ENCODE data around the gene MYORG.

Gene MYORG

DNA sequence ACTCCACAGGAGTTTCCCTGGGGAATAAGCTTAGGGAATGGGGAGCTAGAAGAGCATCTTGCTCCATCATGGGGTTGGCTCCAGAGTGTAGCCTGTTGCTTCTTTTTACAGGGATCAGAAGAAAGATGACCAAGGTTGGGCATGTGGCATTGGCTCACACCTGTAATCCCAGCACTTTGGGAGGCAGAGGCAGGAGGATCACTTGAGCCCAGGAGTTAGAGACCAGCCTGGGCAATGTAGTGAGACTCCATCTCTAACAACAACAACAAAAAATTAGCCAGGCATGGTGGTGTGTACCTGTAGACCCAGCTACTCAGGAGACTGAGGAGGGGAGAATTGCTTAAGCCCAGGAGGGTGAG is 28.9 kb downstream of the MYORG start:
- peaks cover 6 to 13% of the 10 kb centered on the region in 2 experiments for H3K36me3 ChIP-seq (ENCODE audit: control insufficient read depth in 1 of 2, insufficient read depth in 2 of 2, low read depth in 1 of 2, low read length in 2 of 2)
- H3K4ac ChIP-seq (ENCODE audit: low read depth in 1 of 2, low read length in 2 of 2), result no peak overlapping the region
- no peak overlapping the region for H3K9ac ChIP-seq (ENCODE audit: low read length)
- no peak overlapping the region for H2AFZ ChIP-seq (ENCODE audit: low read depth, low read length)
- no peak overlapping the region for H2AK5ac ChIP-seq (ENCODE audit: low read length, severe bottlenecking)
- no peak overlapping the region for H3K23ac ChIP-seq (ENCODE audit: low read length in 2 of 2)
- H2BK12ac ChIP-seq (ENCODE audit: low read length in 2 of 2), result no peak overlapping the region
- H2BK5ac ChIP-seq (ENCODE audit: low read depth, low read length, poor library complexity, severe bottlenecking), result no peak overlapping the region
- H3K9me3 ChIP-seq (ENCODE audit: control insufficient read depth, low read length), result no peaks in the 10 kb centered on the region
- no peak overlapping the region for H3K27ac ChIP-seq (ENCODE audit: low read length, poor library complexity, severe bottlenecking)
- no peak overlapping the region for H3K14ac ChIP-seq (ENCODE audit: low read length in 2 of 2)
- no peak overlapping the region for H3K18ac ChIP-seq (ENCODE audit: low read depth in 1 of 2, low read length in 2 of 2)
- no peak overlapping the region for H2BK15ac ChIP-seq (ENCODE audit: low read depth, poor library complexity, severe bottlenecking)
- no peak overlapping the region for H3K4me2 ChIP-seq (ENCODE audit: low read length, poor library complexity, severe bottlenecking)
- H4K8ac ChIP-seq (ENCODE audit: low read length), result no peak overlapping the region
- H2BK120ac ChIP-seq (ENCODE audit: low read depth, low read length), result no peak overlapping the region
- DNase-seq, result no peak
- no peaks in the 10 kb centered on the region for H3K27me3 ChIP-seq (ENCODE audit: control insufficient read depth in 1 of 2, insufficient read depth in 1 of 2, low read length in 2 of 2)
- no peak overlapping the region for H3K4me3 ChIP-seq (ENCODE audit: insufficient read depth in 1 of 2, low read depth in 1 of 2, low read length in 2 of 2)
- peaks cover 2% of the 10 kb centered on the region for H3K4me1 ChIP-seq (ENCODE audit: control insufficient read depth, insufficient read depth, low read depth, low read length)
- H3K79me1 ChIP-seq (replicated peaks; ENCODE audit: low read length, poor library complexity, severe bottlenecking), result no peaks in the 10 kb centered on the region
- H4K91ac ChIP-seq (ENCODE audit: low read length), result no peak overlapping the region

DNA sequence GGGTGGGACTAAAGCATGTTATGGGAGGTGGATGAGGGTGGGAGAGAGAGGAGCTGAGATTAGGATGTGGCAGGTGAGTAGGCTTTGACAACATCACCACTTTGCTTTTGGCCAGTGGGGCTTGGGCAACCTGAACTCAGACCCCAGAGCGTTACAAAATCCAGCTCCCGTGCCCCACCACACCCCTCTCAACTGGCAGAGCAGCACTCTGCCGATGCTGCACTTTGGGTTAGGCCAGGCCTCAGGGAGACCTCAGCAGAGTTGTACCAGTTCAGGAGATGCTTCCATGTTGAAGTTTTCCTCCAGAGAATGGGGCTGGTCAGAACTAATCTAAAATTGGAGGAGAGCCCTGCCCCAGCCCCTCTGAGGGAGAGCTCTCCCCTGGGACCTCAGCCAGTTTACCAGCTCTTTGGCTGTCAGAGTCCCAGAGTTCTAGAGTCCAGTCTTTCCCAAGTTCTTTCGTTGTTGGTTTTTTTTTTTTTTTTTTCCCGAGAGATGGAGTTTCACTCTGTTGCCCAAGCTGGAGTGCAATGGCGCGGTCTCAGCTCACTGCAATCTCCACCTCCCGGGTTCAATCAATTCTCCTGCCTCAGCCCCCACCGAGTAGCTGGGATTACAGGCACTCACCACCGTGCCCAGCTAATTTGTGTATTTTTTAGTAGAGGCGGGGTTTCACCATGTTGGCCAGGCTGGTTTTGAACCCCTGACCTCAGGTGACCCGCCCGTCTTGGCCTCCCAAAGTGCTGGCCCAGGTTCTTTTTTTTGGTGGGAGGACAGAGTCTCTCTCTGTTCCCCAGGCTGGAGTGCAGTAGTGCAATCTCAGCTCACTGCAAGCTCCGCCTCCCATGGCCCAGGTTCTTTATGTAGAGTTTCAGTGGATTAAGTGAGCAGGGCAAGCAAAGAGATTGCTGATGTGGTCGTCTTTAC is 29.6 kb downstream of the MYORG start:
- Histone ChIP-seq H3K27me3 (ENCODE audit: control insufficient read depth in 1 of 2, insufficient read depth in 1 of 2, low read length in 2 of 2) (no peaks in the 10 kb centered on the region), H4K91ac (ENCODE audit: low read length) (peak overlapping the region; percentile 48), H3K79me1 (replicated peaks; ENCODE audit: low read length, poor library complexity, severe bottlenecking) (no peaks in the 10 kb centered on the region), H3K27ac (ENCODE audit: low read length, poor library complexity, severe bottlenecking) (no peak overlapping the region), H3K9ac (ENCODE audit: low read length) (no peak overlapping the region), H2AFZ (ENCODE audit: low read depth, low read length) (no peak overlapping the region), H3K4me3 (ENCODE audit: insufficient read depth in 1 of 2, low read depth in 1 of 2, low read length in 2 of 2) (no peak overlapping the region), H3K9me3 (ENCODE audit: control insufficient read depth, low read length) (no peaks in the 10 kb centered on the region), H3K23ac (ENCODE audit: low read length in 2 of 2) (no peak overlapping the region), H3K4me1 (ENCODE audit: control insufficient read depth, insufficient read depth, low read depth, low read length) (peaks cover 2% of the 10 kb centered on the region), H2BK120ac (ENCODE audit: low read depth, low read length) (no peak overlapping the region), H3K14ac (ENCODE audit: low read length in 2 of 2) (no peak overlapping the region), H3K36me3 (ENCODE audit: control insufficient read depth in 1 of 2, insufficient read depth in 2 of 2, low read depth in 1 of 2, low read length in 2 of 2) (peaks cover 9 to 16% of the 10 kb centered on the region in 2 experiments), H3K4ac (ENCODE audit: low read depth in 1 of 2, low read length in 2 of 2) (no peak overlapping the region), H3K18ac (ENCODE audit: low read depth in 1 of 2, low read length in 2 of 2) (no peak overlapping the region), H4K8ac (ENCODE audit: low read length) (no peak overlapping the region), H2AK5ac (ENCODE audit: low read length, severe bottlenecking) (no peak overlapping the region), H2BK5ac (ENCODE audit: low read depth, low read length, poor library complexity, severe bottlenecking) (no peak overlapping the region), H3K4me2 (ENCODE audit: low read length, poor library complexity, severe bottlenecking) (no peak overlapping the region), H2BK12ac (ENCODE audit: low read length in 2 of 2) (no peak overlapping the region), H2BK15ac (ENCODE audit: low read depth, poor library complexity, severe bottlenecking) (no peak overlapping the region)
- no peak for DNase-seq
- 92% methylated on average over 15 of the region's 15 CpGs for WGBS

- no CpG with 5 or more reads among the region's 1 CpG for WGBS
- Histone ChIP-seq H3K4ac (ENCODE audit: low read depth in 1 of 2, low read length in 2 of 2) (no peak overlapping the region), H2BK120ac (ENCODE audit: low read depth, low read length) (no peak overlapping the region), H4K8ac (ENCODE audit: low read length) (no peak overlapping the region), H3K4me3 (ENCODE audit: insufficient read depth in 1 of 2, low read depth in 1 of 2, low read length in 2 of 2) (no peak overlapping the region), H3K4me2 (ENCODE audit: low read length, poor library complexity, severe bottlenecking) (no peak overlapping the region), H2AFZ (ENCODE audit: low read depth, low read length) (no peak overlapping the region), H3K27ac (ENCODE audit: low read length, poor library complexity, severe bottlenecking) (no peak overlapping the region), H3K18ac (ENCODE audit: low read depth in 1 of 2, low read length in 2 of 2) (no peak overlapping the region), H3K14ac (ENCODE audit: low read length in 2 of 2) (no peak overlapping the region), H2BK5ac (ENCODE audit: low read depth, low read length, poor library complexity, severe bottlenecking) (no peak overlapping the region), H3K27me3 (ENCODE audit: control insufficient read depth in 1 of 2, insufficient read depth in 1 of 2, low read length in 2 of 2) (no peaks in the 10 kb centered on the region), H4K91ac (ENCODE audit: low read length) (no peak overlapping the region), H3K23ac (ENCODE audit: low read length in 2 of 2) (no peak overlapping the region), H3K9ac (ENCODE audit: low read length) (peak overlapping the region; percentile 27), H3K36me3 (ENCODE audit: control insufficient read depth in 1 of 2, insufficient read depth in 2 of 2, low read depth in 1 of 2, low read length in 2 of 2) (peaks cover 33 to 43% of the 10 kb centered on the region in 2 experiments), H2AK5ac (ENCODE audit: low read length, severe bottlenecking) (no peak overlapping the region), H3K79me1 (replicated peaks; ENCODE audit: low read length, poor library complexity, severe bottlenecking) (peaks cover 11% of the 10 kb centered on the region), H3K4me1 (ENCODE audit: control insufficient read depth, insufficient read depth, low read depth, low read length) (peaks cover 2% of the 10 kb centered on the region), H3K9me3 (ENCODE audit: control insufficient read depth, low read length) (no peaks in the 10 kb centered on the region), H2BK12ac (ENCODE audit: low read length in 2 of 2) (no peak overlapping the region), H2BK15ac (ENCODE audit: low read depth, poor library complexity, severe bottlenecking) (no peak overlapping the region)
- no peak for DNase-seq
Measured at GRCh38 chr9:34343605-34344004, 33.1 kb downstream of the MYORG start.

- WGBS, result 95% methylated on average over 5 of the region's 5 CpGs
- Histone ChIP-seq H3K36me3 (ENCODE audit: control insufficient read depth in 1 of 2, insufficient read depth in 2 of 2, low read depth in 1 of 2, low read length in 2 of 2) (peaks cover 35 to 46% of the 10 kb centered on the region in 2 experiments), H4K8ac (ENCODE audit: low read length) (no peak overlapping the region), H3K79me1 (replicated peaks; ENCODE audit: low read length, poor library complexity, severe bottlenecking) (peaks cover 14% of the 10 kb centered on the region), H4K91ac (ENCODE audit: low read length) (no peak overlapping the region), H3K4me3 (ENCODE audit: insufficient read depth in 1 of 2, low read depth in 1 of 2, low read length in 2 of 2) (no peak overlapping the region), H2AK5ac (ENCODE audit: low read length, severe bottlenecking) (no peak overlapping the region), H2BK12ac (ENCODE audit: low read length in 2 of 2) (no peak overlapping the region), H3K4me2 (ENCODE audit: low read length, poor library complexity, severe bottlenecking) (no peak overlapping the region), H2BK120ac (ENCODE audit: low read depth, low read length) (no peak overlapping the region), H3K9me3 (ENCODE audit: control insufficient read depth, low read length) (no peaks in the 10 kb centered on the region), H3K27ac (ENCODE audit: low read length, poor library complexity, severe bottlenecking) (no peak overlapping the region), H3K14ac (ENCODE audit: low read length in 2 of 2) (no peak overlapping the region), H2BK15ac (ENCODE audit: low read depth, poor library complexity, severe bottlenecking) (no peak overlapping the region), H2BK5ac (ENCODE audit: low read depth, low read length, poor library complexity, severe bottlenecking) (no peak overlapping the region), H3K18ac (ENCODE audit: low read depth in 1 of 2, low read length in 2 of 2) (no peak overlapping the region), H3K4me1 (ENCODE audit: control insufficient read depth, insufficient read depth, low read depth, low read length) (peaks cover 2% of the 10 kb centered on the region), H3K4ac (ENCODE audit: low read depth in 1 of 2, low read length in 2 of 2) (no peak overlapping the region), H2AFZ (ENCODE audit: low read depth, low read length) (no peak overlapping the region), H3K27me3 (ENCODE audit: control insufficient read depth in 1 of 2, insufficient read depth in 1 of 2, low read length in 2 of 2) (no peaks in the 10 kb centered on the region), H3K23ac (ENCODE audit: low read length in 2 of 2) (no peak overlapping the region), H3K9ac (ENCODE audit: low read length) (peak overlapping the region; percentile 36)
- DNase-seq, result no peak
Measured at GRCh38 chr9:34343090-34343489, 33.6 kb downstream of the MYORG start.

Measured in mesenchymal stem cell (in vitro differentiated cells and primary cell).